Spinal cord (tissue), 10 donors: Measurements from ENCODE around the gene CHN2. TPM values are rescaled to one million over a fixed set of nuclear protein-coding genes. Genes with fewer than 3 reads are reported as not detected.

ENCODE experiments used
- DNase-seq, 6 donors: peaks; one replicate each; pipeline versions ENCODE4 v3.0.0 to v3.0.0-alpha.2; 2013 to 2015; ENCODE audit warnings: low spot score in 6 of 6, low read depth in 4 of 6
- H3K27ac ChIP-seq: one replicate; pipeline ENCODE4 v1.5.1; 2013; ENCODE audit warnings: low read depth, low read length, control low read depth
- H3K27me3 ChIP-seq: one replicate; pipeline ENCODE4 v1.6.1; 2013; ENCODE audit warnings: low read length; ENCODE audit not compliant: control insufficient read depth, insufficient read depth
- H3K36me3 ChIP-seq: one replicate; pipeline ENCODE4 v1.6.1; 2013; ENCODE audit warnings: low read length; ENCODE audit not compliant: control insufficient read depth, insufficient read depth
- H3K4me1 ChIP-seq: one replicate; pipeline ENCODE4 v1.6.1; 2013; ENCODE audit warnings: low read length; ENCODE audit not compliant: control insufficient read depth, insufficient read depth
- H3K4me3 ChIP-seq: one replicate; pipeline ENCODE4 v1.5.1; 2013; ENCODE audit warnings: low read depth, low read length, control low read depth
- H3K9me3 ChIP-seq: one replicate; pipeline ENCODE4 v1.6.1; 2013; ENCODE audit warnings: low read length; ENCODE audit not compliant: control insufficient read depth, insufficient read depth
- WGBS: methylation state at CpG from one replicate; pipeline ENCODE4 v1.1.5; 2013; ENCODE audit warnings: missing lambda C conversion rate; ENCODE audit not compliant: insufficient coverage; 5-methylcytosine and 5-hydroxymethylcytosine counted together
- polyA plus RNA-seq, 2 donors: library from polyadenylated mRNA; unstranded; fragments of 120-200 nt; gene quantifications; one replicate each; pipeline ENCODE4 v1.2.1, GENCODE V29; 2013; ENCODE audit not compliant: insufficient read length in 2 of 2
- total RNA-seq, 2 donors: library from RNA; depleted of rRNA in 1 of 2; stranded (reverse); fragments of 120-200 nt in 1 of 2; fragments of >200 nt in 1 of 2; gene quantifications; one replicate each; pipeline versions ENCODE4 v1.2.3 to v1.2.4, GENCODE V29; 2013 to 2014
- donor health status: healthy.

Gene CHN2
- total and polyA plus RNA-seq, 4 donors = 17.9 to 30.5 (median 21.4) TPM

GRCh38 chr7:29434380-29434768 is 239.8 kb downstream of the CHN2 start:
- no peaks in the 10 kb centered on the region for H3K9me3 ChIP-seq
- no CpG with 5 or more reads among the region's 2 CpGs for WGBS
- DNase-seq = no peak
- no peaks in the 10 kb centered on the region for H3K4me1 ChIP-seq
- no peak overlapping the region for H3K4me3 ChIP-seq
- no peaks in the 10 kb centered on the region for H3K27me3 ChIP-seq
- H3K36me3 ChIP-seq = no peaks in the 10 kb centered on the region
- no peak overlapping the region for H3K27ac ChIP-seq

- no peaks in the 10 kb centered on the region for H3K4me1 ChIP-seq
- no peak for DNase-seq
- H3K27me3 ChIP-seq = no peaks in the 10 kb centered on the region
- no peak overlapping the region for H3K4me3 ChIP-seq
- no peaks in the 10 kb centered on the region for H3K9me3 ChIP-seq
- H3K27ac ChIP-seq = no peak overlapping the region
- no peaks in the 10 kb centered on the region for H3K36me3 ChIP-seq
These were observed 240.6 kb downstream of the CHN2 start for GRCh38 chr7:29435167-29435566.

GRCh38 chr7:29435902-29436301 is 241.3 kb downstream of the CHN2 start:
- no peaks in the 10 kb centered on the region for H3K36me3 ChIP-seq
- H3K27me3 ChIP-seq = no peaks in the 10 kb centered on the region
- WGBS = 100% methylated on average over 1 of the region's 3 CpGs
- no peak overlapping the region for H3K27ac ChIP-seq
- no peaks in the 10 kb centered on the region for H3K9me3 ChIP-seq
- no peak for DNase-seq
- no peaks in the 10 kb centered on the region for H3K4me1 ChIP-seq
- H3K4me3 ChIP-seq = no peak overlapping the region

- WGBS = 0% methylated on average over 1 of the region's 3 CpGs
- Histone ChIP-seq H3K4me1 (no peaks in the 10 kb centered on the region), H3K27me3 (no peaks in the 10 kb centered on the region), H3K9me3 (no peaks in the 10 kb centered on the region), H3K27ac (no peak overlapping the region), H3K4me3 (no peak overlapping the region), H3K36me3 (no peaks in the 10 kb centered on the region)
- DNase-seq = no peak
These were observed 247.6 kb downstream of the CHN2 start for GRCh38 chr7:29442146-29442545.

GRCh38 chr7:29443552-29443951 is 249.0 kb downstream of the CHN2 start:
- Histone ChIP-seq H3K36me3 (no peaks in the 10 kb centered on the region), H3K9me3 (no peaks in the 10 kb centered on the region), H3K27ac (no peak overlapping the region), H3K4me1 (no peaks in the 10 kb centered on the region), H3K4me3 (no peak overlapping the region), H3K27me3 (no peaks in the 10 kb centered on the region)
- WGBS = no CpG with 5 or more reads among the region's 1 CpG
- DNase-seq = no peak

GRCh38 chr7:29444267-29444666 is 249.7 kb downstream of the CHN2 start:
- no peaks in the 10 kb centered on the region for H3K27me3 ChIP-seq
- no peaks in the 10 kb centered on the region for H3K36me3 ChIP-seq
- no peaks in the 10 kb centered on the region for H3K4me1 ChIP-seq
- no peak overlapping the region for H3K4me3 ChIP-seq
- no peak for DNase-seq
- no peaks in the 10 kb centered on the region for H3K9me3 ChIP-seq
- WGBS = 100% methylated on average over 3 of the region's 3 CpGs
- H3K27ac ChIP-seq = no peak overlapping the region

GRCh38 chr7:29445736-29446135 is 251.2 kb downstream of the CHN2 start:
- no peak for DNase-seq
- Histone ChIP-seq H3K36me3 (no peaks in the 10 kb centered on the region), H3K27me3 (no peaks in the 10 kb centered on the region), H3K27ac (no peak overlapping the region), H3K4me1 (no peaks in the 10 kb centered on the region), H3K4me3 (no peak overlapping the region), H3K9me3 (no peaks in the 10 kb centered on the region)
- 86% methylated on average over 6 of the region's 6 CpGs for WGBS

GRCh38 chr7:29447828-29448227 is 253.3 kb downstream of the CHN2 start:
- no peak overlapping the region for H3K27ac ChIP-seq
- no peaks in the 10 kb centered on the region for H3K4me1 ChIP-seq
- H3K4me3 ChIP-seq = no peak overlapping the region
- H3K9me3 ChIP-seq = no peaks in the 10 kb centered on the region
- no peaks in the 10 kb centered on the region for H3K27me3 ChIP-seq
- no peaks in the 10 kb centered on the region for H3K36me3 ChIP-seq
- WGBS = no CpG with 5 or more reads among the region's 3 CpGs
- peak in 1 of 6 donors; percentile 26 for DNase-seq

- WGBS = 63% methylated on average over 2 of the region's 3 CpGs
- Histone ChIP-seq H3K27ac (no peak overlapping the region), H3K9me3 (no peaks in the 10 kb centered on the region), H3K4me1 (no peaks in the 10 kb centered on the region), H3K36me3 (no peaks in the 10 kb centered on the region), H3K4me3 (no peak overlapping the region), H3K27me3 (no peaks in the 10 kb centered on the region)
- no peak for DNase-seq
These were observed 255.1 kb downstream of the CHN2 start for GRCh38 chr7:29449569-29450260.

- Histone ChIP-seq H3K4me1 (peaks cover 7% of the 10 kb centered on the region), H3K27me3 (no peaks in the 10 kb centered on the region), H3K9me3 (no peaks in the 10 kb centered on the region), H3K36me3 (no peaks in the 10 kb centered on the region), H3K27ac (no peak overlapping the region), H3K4me3 (no peak overlapping the region)
- no peak for DNase-seq
- no CpG with 5 or more reads among the region's 2 CpGs for WGBS
These were observed 258.4 kb downstream of the CHN2 start for GRCh38 chr7:29453021-29453420.
